Ishikawa (cell line): Measurements from ENCODE around the gene SLC11A1.

Experiments used
- CEBPB ChIP-seq: IDR thresholded peaks from 2 replicates; pipeline ENCODE4 v1.6.1; 2012
- CREB1 ChIP-seq: IDR thresholded peaks from 2 replicates; pipeline ENCODE4 v1.6.1; 2012; ENCODE audit warnings: low read depth
- EGR1 ChIP-seq: IDR thresholded peaks from 2 replicates; pipeline ENCODE4 v1.6.1; 2012
- EP300 ChIP-seq: IDR thresholded peaks from 2 replicates; pipeline ENCODE4 v1.6.1; 2012; ENCODE audit warnings: borderline replicate concordance
- NFIC ChIP-seq: IDR thresholded peaks from 2 replicates; pipeline ENCODE4 v1.6.1; 2012
- RAD21 ChIP-seq: IDR thresholded peaks from 2 replicates; pipeline ENCODE4 v1.6.1; 2012; ENCODE audit warnings: low read depth
- REST ChIP-seq: IDR thresholded peaks from 2 replicates; pipeline ENCODE4 v1.6.1; 2012; ENCODE audit warnings: low read depth, mild to moderate bottlenecking
- TCF12 ChIP-seq: IDR thresholded peaks from 2 replicates; pipeline ENCODE4 v1.6.1; 2012; ENCODE audit warnings: low read depth
- TF ChIP-seq, protein P1 (sequence below): IDR thresholded peaks from 2 replicates; pipeline ENCODE4 v1.6.1; 2012
- TF ChIP-seq, protein P2 (sequence below): IDR thresholded peaks from 2 replicates; pipeline ENCODE4 v1.6.1; 2012

DNA sequence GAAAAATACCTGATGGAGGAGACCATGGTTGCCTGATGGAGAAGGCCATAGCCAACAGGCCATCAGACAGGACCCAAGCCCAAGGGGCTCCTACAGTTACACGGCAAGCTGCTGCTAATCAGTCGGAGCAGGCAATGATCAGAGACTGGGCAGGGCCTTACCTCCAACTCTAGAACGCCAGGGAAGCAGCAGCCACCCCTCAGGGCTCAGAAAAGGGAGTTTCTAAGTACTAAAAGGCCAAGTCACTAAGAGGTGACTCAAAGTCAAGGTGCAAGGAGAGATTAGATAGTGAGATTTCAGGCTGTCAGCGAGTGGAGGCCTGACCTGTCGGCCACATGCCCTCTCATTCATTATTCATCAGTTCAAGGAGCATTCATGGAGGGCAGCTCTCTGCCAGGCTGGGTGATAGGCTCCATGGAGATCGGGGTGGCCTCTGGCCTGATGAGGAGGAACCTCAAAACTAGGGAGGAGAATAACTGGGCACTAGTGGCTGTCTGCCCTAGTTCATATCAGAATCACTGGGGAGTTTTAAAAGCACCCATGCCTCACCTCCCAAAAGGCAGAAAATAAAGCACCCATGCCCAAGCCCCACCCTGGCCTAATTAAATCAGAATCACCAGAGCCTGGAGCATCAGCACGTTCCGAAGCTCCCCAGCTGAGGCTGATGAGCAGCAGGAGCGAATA is 40.5 kb downstream of the SLC11A1 start:
- TF ChIP-seq REST (no peak), TCF12 (no peak), EP300 (no peak), CREB1 (no peak), EGR1 (no peak), NFIC (no peak), CEBPB (no peak), RAD21 (no peak)
- TF ChIP-seq, protein P1, sequence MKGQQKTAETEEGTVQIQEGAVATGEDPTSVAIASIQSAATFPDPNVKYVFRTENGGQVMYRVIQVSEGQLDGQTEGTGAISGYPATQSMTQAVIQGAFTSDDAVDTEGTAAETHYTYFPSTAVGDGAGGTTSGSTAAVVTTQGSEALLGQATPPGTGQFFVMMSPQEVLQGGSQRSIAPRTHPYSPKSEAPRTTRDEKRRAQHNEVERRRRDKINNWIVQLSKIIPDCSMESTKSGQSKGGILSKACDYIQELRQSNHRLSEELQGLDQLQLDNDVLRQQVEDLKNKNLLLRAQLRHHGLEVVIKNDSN, result no peak
- TF ChIP-seq, protein P2, sequence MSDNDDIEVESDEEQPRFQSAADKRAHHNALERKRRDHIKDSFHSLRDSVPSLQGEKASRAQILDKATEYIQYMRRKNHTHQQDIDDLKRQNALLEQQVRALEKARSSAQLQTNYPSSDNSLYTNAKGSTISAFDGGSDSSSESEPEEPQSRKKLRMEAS, result no peak
